Stimulated activated CD4-positive, alpha-beta T cell treated with anti-CD3 and anti-CD28 coated beads, Interleukin-1b, Interleukin-23, amount 100 ng/mL, for 48 hours (primary cell): ENCODE data around the gene RUNDC1.

ENCODE experiments used
- DNase-seq: peaks from one replicate; pipeline ENCODE4 v3.0.0-alpha.2; 2020

The RUNDC1 gene

DNA sequence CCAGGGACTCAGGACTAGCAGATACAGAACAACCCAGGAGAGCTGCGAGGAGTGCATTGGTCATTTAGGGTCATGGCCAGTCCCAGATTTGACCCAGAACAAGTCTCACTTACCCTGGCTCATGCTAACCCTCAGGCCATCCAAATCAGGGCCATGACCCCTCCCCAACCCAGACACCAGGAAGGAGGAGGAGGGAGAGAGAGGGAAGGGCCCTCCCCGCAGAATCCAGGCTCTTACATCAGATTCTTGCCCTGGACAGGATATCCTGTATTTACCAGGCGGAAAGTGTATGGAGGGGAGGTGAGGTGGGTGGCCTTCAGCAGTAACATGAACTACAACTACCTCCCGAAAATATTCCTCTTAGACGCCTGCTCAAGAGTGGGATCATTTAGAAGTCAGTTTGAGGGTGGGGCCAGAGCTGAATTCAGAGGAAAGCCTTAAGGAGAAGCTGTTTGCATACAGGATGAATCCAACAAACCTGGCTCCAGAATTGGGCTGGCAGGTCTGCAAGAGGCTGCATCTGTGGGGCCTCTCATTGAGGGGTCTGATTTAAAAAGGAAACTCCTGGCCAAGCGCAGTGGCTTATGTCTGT lies 39.8 kb downstream of the RUNDC1 start:
- DNase-seq: no peak

DNA sequence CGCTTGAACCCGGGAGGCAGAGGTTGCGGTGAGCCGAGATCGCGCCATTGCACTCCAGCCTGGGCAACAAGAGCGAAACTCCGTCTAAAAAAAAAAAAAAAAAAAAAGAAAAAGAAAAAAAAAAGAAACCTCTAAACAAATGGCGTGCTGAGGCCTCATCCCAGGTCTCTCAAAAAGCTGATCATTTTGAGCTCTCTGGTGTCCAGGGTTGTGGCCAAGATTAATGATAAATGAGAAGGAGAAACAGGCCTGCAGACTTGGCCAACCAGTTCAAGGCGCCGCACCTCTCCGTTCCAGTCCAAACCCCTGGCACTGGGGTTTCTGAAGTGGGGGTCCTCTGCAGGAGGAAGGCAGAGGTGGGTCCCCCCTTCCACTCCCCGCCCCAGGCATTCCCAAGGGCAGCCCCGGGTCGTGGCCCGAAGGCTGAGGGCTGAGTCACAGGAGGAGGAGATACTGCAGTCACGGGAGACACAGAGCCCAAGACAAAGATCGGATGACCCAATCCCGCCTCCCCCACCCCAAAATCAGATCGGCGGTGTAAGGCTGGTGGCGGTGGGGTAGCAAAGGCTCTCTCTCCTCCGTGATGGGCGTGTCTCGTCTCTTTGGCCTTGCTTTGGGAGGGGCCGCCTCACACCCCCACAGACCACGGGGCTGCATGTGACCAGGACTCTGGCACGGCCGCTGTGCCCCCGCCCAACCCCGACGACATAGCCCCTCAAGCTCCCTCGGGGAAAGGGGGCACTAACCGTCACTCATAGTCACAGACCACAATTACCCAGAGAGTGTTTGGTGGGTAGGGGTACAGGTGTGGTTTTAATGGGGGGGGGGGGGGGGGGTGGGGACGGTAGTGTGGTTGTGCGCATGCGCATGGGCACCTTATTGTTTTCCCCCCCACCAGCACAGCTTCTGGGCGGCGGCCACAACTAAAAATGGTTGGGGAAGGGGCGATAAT lies 40.7 kb downstream of the RUNDC1 start:
- DNase-seq: no peak

DNA sequence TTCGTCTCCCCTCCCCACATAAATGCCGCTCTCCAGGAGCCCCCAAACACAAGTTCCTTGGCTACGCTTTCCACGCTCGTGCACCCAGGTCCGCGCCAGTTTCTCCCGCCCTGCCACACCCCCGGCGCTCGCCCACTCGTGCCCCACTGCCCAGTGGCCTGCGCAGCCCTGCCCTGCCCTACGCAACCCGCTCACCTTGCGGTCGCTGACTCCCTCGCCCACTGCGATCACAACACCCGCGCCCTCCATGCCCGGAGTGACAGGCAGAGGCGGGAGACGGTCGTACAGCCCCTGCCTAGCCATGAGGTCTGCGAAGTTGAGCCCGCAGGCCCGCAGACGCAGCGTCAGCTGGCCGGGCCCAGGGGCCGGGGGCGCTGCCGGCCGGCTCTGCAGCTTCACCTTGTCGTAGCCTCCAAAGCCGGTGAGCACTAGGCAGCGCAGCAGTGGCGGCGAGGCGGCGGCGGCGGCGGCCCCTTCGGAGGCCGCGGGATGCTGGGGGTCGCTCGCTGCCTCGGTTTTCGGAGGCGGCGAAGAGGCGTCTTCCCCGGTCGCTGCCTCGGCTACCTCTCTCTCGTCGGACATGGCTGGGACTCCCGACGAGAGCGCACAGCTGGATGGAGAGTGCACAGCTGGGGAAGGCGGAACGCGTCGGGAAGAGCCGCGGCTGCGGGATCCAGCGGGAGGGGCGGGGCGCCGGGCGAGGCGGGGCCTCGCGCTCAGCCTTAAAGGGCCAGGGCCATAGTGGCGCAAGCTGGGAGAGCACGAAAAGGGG lies 41.6 kb downstream of the RUNDC1 start, which contains the start of gene VAT1:
TSS of gene VAT1 (minus strand) at position 645 of the 772 bp plus-strand sequence. CDS start at position 582, 63 bp downstream.
- peak; percentile 54 for DNase-seq

DNA sequence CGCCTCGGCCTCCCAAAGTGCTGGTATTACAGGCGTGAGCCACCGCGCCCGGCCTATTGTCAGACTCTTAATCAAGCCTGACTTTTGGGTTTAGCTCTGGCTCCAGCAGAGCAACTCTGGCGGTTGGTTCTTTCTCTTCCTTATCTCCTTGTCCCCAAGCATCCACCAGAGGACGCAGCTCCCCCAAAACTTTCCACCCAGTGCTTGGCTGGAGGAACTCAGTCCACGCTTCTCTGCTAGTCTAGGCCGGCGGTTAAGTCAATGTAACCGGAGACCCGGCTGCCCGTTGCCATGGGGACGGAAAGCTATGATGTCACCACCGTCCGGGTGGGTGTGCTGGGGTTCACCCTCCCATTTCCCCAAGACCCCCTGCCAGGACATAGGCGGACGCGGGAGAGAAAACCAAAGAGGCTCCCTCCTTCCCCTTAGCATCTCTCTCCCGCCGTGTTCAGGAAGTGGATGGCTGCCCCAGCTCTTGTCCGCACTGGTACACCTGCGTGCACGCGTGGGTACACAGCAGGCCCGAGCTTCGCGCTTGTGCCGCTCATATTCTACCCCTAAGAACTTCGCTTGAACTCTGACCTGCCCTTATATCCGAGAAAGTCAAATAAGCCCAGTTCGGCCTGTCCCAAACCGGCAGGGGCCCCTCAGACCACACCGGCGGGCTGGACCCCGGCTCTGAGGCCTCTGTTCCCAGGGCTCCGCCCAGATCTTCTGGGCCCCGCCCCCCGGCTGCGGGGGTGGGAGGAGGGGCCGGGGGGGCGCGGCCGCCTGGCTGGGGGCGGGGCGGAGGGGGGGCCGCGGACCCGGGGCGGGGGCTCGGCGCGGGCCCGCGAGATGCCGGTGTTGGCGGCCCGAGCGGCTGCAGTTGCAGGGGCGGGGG lies 44.3 kb downstream of the RUNDC1 start, which contains the start of gene RND2:
TSS of gene RND2 (plus strand) at position 825 of the 883 bp plus-strand sequence. CDS start 117 bp downstream, outside the sequence.
- DNase-seq: peak; percentile 80

DNA sequence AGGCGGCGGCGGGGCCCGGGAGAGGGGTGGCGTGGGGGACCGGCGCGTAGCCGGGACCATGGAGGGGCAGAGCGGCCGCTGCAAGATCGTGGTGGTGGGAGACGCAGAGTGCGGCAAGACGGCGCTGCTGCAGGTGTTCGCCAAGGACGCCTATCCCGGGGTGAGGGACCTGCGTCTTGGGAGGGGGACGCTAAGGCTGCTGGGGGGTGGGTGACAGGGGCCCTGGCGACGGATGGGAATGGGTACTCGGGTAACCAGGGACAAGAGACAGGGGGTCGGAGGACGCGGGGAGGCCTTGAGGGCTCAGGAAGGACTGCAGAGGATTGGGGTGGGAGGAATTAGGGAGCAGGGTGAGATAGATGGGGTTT lies 44.9 kb downstream of the RUNDC1 start:
- no peak for DNase-seq

DNA sequence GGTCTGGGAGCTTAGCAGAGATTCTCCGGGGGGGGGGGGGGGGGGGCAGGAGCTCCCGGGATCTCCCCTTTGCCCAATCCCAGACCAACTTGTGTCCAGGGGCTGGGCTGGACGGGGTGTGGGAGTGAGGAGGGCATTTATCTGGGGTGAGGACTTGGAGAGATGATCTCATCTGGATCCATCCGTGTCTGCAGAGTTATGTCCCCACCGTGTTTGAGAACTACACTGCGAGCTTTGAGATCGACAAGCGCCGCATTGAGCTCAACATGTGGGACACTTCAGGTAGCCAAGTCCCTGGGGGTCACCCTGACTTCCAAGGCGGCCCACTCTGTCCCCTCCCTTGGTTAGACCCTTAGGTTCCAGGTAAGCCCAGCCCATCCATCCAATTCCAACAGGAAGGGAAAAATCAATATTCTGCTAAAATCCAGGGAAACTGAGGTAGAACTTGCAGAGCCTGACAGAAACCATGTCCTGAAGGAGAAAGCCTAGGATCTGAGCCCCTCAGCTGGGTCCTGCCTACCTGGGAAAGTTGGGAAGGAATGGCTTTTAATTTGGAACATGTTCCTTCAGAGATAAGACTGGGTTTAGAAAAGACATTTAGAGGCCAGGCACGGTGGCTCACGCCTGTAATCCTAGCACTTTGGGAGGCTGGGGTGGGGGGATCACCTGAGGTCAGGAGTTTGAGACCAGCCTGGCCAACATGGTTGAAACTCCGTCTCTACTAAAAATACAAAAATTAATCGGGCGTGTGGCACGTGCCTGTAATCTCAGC lies 45.6 kb downstream of the RUNDC1 start:
- no peak for DNase-seq

DNA sequence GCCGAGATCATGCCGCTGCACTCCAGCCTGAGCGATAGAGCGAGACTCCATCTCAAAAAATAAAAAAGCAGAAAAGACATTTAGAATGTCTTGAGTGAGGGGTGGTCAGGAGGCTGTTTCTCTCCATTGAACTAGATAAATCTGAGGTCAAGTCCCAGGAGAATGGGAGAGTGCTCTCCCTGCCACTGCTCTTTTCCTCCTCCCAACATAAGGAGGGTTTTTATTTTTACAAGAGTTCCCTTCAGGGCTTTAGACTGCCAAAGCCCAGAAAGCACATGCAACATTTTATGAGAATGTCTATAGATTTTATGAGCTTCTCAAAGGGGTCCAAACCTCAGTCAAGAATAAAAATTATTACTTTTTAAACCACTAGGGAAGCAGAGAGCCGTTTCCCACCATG lies 46.2 kb downstream of the RUNDC1 start:
- no peak for DNase-seq

DNA sequence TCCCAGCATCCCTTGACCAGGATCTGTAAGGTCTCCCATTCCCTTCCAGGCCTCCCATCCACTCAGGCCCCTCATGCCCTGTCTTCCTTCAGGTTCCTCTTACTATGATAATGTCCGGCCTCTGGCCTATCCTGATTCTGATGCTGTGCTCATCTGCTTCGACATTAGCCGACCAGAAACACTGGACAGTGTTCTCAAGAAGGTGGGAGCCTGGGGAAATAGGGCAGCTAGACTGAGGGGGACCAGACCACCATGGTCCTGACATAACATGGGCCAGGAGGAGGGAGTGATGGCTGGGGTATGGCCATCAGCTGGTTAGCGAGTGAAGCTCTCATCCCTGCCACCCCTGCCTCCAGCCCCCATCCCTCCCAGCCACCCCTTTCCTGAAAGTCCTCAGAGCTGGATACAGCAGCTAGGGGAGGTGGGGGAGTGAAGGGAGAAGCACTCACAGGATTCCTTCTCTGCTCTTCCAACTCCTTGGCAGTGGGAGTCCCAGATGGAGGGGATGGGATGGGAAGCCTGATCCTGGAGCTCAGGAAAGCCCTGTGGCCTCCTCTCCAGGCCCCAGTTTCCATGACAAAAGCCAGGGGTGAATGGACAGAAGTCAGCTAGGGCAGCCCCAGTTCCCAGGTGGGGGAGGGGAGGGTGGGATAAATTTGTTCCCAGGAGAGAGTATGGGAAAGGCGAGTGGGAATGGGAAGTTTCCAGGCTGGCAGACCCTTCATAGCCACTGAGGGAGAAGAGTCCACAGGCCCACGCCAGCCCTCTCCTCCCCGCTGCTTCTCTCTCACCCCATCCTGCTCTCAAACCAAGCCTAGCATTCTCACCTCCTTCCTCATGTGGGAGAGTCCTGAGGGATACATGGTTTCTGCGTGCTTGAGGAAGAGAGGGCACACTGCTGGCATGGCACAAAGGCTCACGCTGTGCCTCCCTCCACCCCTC lies 47.0 kb downstream of the RUNDC1 start:
- no peak for DNase-seq

DNA sequence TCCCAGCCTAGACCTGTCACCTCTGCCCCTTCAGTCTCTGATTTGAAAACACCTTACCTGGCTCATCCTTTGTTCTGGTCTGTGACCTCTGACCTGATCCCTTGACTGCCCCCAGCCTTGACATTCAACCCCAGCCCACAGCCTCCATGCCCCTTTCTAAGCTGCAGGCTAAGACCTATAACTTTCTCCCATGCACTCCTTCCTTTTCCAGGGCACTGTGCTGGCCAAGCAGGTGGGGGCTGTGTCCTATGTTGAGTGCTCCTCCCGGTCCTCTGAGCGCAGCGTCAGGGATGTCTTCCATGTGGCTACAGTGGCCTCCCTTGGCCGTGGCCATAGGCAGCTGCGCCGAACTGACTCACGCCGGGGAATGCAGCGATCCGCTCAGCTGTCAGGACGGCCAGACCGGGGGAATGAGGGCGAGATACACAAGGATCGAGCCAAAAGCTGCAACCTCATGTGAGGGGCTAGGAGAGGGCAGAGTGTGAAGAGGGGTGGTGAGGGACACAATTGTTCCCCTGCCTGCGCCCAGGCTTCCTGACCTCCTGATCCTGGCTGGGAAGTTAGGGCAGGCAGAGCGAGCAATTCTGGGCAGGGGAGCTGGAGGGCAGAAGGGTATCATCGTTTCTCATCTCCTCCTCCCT lies 48.0 kb downstream of the RUNDC1 start:
- no peak for DNase-seq

DNA sequence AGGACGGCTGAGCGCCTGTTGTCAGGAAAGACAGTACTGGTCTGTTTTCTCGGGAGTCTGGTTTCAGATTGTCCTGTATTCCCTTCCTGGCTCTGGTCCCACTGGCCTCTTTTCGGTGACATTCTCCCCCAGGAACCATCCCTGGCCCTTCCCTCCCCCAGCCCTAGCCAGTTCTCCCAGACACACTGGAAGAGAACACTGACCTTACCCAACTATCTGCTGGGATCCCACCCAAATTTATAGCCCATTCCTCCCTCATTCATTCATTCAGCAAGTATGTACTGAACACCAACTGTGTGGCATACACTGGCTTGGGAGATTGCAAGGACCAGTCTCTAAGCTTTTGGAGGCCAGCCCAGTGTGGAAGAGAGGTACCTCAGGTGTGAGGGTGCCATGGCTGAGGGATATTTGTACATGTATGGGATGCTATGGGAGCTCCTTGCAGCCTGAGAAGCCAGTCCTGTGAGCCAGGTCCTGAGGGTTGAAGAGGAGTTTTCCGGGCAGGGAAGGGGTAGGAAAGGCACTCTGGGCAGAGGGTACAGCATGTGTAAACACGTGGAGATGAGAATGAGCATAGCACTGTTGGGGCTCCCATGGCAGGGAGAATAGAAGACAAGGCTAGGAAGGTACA lies 49.9 kb downstream of the RUNDC1 start:
- DNase-seq: no peak

DNA sequence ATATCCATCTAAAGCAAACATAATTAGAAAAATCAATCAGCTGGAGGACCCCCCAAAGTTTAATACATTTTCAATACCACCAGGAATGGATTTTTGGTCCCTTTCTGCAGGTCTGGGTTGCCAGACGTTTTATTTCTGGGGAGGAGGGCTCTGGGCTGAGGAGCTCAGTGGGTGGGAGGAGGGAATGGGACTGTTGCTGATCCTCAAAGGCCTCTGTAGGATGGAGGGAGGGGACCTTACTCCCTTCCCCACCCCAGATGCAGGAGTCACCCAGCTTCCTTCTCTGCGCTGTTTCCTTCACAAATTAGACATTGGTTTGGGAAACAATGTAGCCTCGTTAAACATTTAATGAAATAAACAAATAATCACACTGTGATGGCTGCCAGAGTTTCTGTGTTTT lies 51.3 kb downstream of the RUNDC1 start:
- no peak for DNase-seq

DNA sequence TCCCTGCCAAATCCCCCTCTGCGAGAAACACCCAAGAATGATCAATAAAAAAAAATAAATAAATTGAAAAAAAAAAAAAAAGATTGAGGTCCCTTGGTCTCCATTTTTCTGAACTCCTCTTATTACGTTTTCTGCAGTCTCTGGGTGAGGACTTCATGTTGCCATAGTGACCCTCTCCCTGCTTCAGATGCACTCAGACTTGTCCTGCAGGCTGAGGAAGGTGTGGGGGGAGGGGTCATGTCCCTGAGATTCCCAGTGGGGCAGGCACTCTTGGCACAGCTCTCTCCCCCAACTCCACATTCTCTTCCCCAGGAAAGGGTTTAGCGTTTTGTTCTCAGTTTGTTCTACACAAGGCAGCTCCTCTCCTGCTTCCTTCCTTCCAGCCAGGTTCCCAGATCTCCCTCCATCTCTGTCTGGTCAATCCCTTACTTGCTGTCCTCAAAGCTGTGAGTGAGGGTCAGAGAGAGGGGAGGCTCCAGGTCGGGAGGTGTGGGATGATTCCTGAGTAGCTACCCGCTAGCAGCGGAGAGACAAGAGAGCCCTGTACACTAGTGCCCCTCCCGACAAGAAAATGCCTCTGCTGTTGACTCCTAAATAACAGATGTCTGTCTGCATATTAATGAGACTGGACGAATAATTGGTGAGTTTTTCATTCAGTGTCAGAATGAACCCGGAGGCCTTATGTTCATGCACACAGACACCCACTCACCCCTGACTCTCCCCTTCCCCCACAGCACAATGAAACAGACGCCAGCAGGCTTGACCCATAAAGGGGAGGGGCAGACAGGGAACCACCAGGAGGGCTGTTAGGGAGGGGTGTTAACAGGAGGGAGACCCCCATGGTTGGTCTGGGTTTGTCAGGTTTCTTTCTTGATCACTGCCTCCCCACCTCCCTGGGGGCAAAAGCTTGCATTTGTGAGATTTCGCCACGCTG lies 53.9 kb downstream of the RUNDC1 start:
- no peak for DNase-seq

DNA sequence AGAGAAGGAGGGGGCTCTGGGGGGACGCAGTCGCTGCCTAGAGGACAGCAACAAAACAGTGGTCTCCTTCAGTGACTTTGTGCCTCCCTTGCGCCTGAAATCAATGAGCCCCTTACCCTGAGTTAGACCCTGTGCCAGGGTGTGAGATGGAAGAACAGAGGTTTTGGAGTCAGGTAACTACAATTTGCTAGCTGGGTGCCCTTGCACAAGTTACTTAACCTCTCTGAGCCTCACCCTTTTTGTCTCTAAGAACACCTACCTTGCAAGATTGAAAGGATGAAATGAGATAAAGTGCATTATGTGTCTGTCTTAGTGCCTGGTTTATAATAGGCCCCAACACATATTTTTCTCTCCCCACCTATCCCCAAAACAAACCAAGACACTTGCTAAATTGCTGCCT lies 54.5 kb downstream of the RUNDC1 start:
- no peak for DNase-seq

DNA sequence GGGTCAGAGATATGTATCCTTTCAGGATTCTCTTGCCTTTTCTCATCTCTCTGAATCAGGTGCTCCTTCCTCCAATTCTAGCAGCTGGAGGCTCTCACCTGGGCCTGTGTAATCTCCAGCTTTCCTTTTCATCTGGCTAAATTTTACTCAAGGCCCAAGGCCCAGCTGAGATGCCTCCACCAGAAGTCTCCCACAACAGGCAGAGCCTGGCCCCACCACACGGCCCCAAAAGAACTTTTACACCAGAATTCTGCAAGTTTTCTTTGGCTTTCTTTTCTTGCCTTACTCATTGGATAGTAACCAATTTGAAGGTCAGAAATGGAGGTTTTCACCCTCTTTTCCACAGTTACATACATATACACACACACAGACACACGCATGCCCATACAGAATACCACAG lies 59.3 kb downstream of the RUNDC1 start:
- no peak for DNase-seq

DNA sequence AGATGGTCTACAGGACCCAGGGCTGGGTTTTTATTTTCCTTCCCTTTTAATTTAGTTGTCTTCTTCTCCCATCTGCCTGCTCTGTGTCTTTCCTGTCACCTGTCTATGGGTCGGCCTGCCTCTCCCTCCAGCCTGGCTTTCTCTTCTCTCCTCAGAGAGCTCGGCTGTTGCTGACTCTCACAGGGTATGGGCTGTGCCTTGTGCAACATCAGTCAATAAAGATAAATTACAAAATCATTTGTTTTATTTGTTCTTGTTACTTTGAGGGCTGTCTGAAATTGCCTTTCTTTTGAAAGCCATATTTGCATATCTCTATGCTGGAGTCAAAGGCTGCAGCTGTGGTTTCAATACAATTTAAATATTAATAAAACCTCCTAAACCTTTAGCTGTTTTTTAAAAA lies 60.3 kb downstream of the RUNDC1 start:
- no peak for DNase-seq

DNA sequence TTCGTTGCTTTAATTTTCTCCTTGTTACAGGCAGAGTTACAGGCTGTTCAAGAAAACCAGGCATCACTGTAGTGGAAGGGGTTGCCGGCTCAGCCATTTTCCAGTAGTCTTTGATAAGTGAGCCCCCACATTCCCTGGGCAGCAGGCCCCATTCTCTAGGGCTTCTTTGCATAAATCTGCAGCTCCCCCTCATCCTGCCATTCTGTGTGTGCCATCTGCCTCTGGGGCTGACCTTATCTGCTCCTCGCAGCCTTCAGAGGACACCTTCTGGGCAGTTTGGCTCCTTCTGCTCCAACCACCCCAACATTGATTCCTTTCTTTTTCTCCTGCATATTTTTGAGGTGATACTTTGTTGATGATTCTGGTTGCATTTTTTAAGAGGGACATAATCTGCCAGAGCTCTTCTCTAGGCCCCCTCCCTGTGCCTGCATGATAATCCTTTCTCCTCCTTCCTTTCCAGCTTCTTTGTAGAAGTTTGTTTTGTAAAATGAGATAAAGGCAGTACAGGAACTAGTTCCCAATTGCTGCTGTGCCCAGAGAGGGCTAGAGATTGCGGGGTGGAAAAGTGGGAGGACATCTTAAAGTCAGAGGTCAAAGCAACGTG lies 61.8 kb downstream of the RUNDC1 start:
- DNase-seq: no peak
